ENCODE measurements around the gene GRM5. TPM values are rescaled to one million over a fixed set of nuclear protein-coding genes. Genes with fewer than 3 reads are reported as not detected.

Gene GRM5
- total RNA-seq, 1 donor from 2014 or later: 0.42 TPM

DNA sequence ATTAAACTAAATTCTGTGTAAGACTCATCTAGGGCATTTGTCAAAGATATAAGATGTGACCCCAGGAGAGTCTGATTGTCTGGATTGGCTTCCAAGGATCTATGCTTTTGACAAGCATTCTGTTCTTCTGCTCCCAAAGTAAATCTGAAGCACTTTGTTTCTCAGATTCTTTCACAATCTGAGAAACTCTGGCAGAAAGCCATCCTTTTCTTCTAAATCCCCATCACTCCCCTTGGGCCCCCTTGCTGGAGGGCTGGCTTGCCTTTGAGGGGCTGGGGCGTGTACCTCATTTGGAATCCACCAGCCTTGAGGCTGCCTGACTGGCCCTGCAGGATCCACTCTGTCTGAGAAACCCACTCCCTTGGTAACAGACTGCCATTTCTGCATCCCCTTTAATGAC, 554.8 kb downstream of the GRM5 start:
- H3K9me3 Mint-ChIP-seq: peaks cover 3% of the 10 kb centered on the region
- H3K27me3 Mint-ChIP-seq (ENCODE audit: low read depth): peaks cover 18% of the 10 kb centered on the region
- peaks cover 5% of the 10 kb centered on the region for H3K36me3 Mint-ChIP-seq
- H3K27ac Mint-ChIP-seq: peak overlapping the region; percentile 4
- no peak for DNase-seq (ENCODE audit: low spot score in 2 of 2, unreplicated experiment in 2 of 2)
- H3K4me3 Mint-ChIP-seq: no peak overlapping the region
- TF ChIP-seq, protein P1, sequence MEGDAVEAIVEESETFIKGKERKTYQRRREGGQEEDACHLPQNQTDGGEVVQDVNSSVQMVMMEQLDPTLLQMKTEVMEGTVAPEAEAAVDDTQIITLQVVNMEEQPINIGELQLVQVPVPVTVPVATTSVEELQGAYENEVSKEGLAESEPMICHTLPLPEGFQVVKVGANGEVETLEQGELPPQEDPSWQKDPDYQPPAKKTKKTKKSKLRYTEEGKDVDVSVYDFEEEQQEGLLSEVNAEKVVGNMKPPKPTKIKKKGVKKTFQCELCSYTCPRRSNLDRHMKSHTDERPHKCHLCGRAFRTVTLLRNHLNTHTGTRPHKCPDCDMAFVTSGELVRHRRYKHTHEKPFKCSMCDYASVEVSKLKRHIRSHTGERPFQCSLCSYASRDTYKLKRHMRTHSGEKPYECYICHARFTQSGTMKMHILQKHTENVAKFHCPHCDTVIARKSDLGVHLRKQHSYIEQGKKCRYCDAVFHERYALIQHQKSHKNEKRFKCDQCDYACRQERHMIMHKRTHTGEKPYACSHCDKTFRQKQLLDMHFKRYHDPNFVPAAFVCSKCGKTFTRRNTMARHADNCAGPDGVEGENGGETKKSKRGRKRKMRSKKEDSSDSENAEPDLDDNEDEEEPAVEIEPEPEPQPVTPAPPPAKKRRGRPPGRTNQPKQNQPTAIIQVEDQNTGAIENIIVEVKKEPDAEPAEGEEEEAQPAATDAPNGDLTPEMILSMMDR (IDR thresholded peaks at IDR 0.05; ENCODE audit: unreplicated experiment): no peak
- H3K4me1 Mint-ChIP-seq: peaks cover 34% of the 10 kb centered on the region

DNA sequence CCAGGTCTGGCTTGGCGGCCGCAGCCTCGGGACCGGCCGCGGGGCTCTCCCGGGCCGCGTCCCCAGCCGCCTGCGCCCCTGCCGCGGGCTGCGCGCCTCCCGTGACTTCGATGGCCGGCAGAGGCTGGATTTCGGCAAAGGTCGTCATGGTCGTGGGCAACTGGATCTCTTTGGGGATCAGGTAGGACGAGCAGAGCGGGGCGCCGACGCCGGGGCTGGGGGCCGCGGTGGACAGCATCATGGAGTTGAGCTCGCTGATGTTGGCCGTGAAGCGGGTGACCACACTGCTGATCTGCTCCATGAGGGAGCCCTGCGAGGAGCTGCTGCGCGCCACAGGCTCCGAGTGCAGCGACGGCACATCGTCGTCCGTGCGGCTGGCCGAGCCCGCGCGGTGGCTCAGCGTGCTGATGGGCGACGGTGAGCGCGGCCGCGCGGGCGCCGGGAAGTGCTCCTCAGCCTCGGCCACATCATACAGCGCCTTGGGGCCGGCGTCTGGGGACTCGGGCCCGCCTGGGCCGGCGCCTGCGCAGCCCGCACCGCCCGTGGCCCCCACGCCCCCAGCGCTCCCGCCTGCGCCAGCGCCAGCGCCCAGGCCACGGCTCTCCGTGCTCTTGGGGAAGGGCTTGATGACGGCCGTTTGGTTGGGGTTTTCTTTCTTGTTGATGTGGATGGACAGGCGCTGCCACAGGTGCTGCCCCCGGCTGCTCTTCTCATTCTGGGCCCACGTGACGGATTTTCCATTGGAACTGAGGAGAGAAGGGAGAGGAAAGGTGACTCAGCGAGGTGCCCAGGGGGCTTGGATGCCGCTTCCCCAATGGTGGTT, 556.8 kb downstream of the GRM5 start:
- H3K27me3 Mint-ChIP-seq (ENCODE audit: low read depth): peaks cover 18% of the 10 kb centered on the region
- peak overlapping the region; percentile 55 for H3K4me3 Mint-ChIP-seq
- H3K27ac Mint-ChIP-seq: peak overlapping the region; percentile 44
- H3K4me1 Mint-ChIP-seq: peaks cover 40% of the 10 kb centered on the region
- H3K9me3 Mint-ChIP-seq: peaks cover 3% of the 10 kb centered on the region
- peaks cover 5% of the 10 kb centered on the region for H3K36me3 Mint-ChIP-seq
- TF ChIP-seq, protein P1 (IDR thresholded peaks at IDR 0.05; ENCODE audit: unreplicated experiment): no peak
- DNase-seq (ENCODE audit: low spot score in 2 of 2, unreplicated experiment in 2 of 2): peak in 1 of 2 experiments; percentile 47

DNA sequence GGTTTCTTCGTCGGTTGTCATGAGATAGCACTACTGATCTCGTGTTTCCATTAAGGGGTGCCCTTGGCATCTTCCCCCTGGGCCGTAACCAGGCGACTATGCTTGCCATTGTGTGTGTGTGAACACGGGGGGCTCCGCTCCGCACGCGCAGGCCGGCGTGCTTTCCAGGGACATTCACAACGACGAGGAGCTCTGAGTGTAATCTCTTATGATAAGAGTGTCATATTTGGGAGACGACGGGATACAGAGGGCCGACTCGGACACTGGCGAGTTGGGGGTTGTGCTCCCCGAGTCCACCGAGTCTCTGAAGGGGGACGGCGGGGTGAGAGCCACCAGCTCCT, 557.4 kb downstream of the GRM5 start:
- H3K4me1 Mint-ChIP-seq: peaks cover 42% of the 10 kb centered on the region
- H3K27me3 Mint-ChIP-seq (ENCODE audit: low read depth): peaks cover 18% of the 10 kb centered on the region
- peaks cover 3% of the 10 kb centered on the region for H3K9me3 Mint-ChIP-seq
- peaks cover 5% of the 10 kb centered on the region for H3K36me3 Mint-ChIP-seq
- no peak overlapping the region for H3K27ac Mint-ChIP-seq
- TF ChIP-seq, protein P1 (IDR thresholded peaks at IDR 0.05; ENCODE audit: unreplicated experiment): no peak
- peak overlapping the region; percentile 67 for H3K4me3 Mint-ChIP-seq
- no peak for DNase-seq (ENCODE audit: low spot score in 2 of 2, unreplicated experiment in 2 of 2)

DNA sequence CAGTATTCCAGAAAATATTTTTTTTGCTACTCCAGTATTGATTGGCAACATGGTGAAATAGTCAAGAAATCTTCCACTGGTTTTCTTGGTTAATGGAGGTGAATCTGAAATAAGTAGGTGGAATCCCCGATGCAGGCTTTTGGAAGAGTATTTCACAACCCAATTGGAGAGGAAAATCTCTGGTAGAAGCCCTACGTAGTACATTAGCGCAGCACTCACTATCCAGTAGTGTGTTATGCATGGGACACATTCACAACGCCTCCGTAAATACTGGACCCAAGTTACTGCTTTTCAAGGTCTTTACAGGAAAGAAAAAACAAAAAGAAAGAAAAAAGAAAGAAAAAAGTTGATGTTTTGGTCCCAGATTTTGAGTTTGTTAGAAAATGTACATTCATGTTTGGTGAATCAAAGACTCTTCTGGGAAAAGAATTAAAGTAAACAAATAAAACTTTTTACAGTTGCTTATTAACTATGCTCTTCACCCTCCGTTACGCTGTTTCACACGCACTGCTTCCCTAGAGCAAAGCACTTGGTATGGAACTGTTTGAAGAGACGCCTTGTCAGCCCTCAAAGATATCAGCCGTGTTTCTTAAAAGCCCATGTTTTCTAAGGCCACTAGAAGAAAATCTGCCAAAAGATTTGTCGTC, 557.9 kb downstream of the GRM5 start:
- peak overlapping the region; percentile 67 for H3K4me3 Mint-ChIP-seq
- peaks cover 3% of the 10 kb centered on the region for H3K9me3 Mint-ChIP-seq
- H3K27me3 Mint-ChIP-seq (ENCODE audit: low read depth): peaks cover 18% of the 10 kb centered on the region
- DNase-seq (ENCODE audit: low spot score in 2 of 2, unreplicated experiment in 2 of 2): no peak
- peaks cover 47% of the 10 kb centered on the region for H3K4me1 Mint-ChIP-seq
- TF ChIP-seq, protein P1 (IDR thresholded peaks at IDR 0.05; ENCODE audit: unreplicated experiment): no peak
- peaks cover 5% of the 10 kb centered on the region for H3K36me3 Mint-ChIP-seq
- H3K27ac Mint-ChIP-seq: no peak overlapping the region

DNA sequence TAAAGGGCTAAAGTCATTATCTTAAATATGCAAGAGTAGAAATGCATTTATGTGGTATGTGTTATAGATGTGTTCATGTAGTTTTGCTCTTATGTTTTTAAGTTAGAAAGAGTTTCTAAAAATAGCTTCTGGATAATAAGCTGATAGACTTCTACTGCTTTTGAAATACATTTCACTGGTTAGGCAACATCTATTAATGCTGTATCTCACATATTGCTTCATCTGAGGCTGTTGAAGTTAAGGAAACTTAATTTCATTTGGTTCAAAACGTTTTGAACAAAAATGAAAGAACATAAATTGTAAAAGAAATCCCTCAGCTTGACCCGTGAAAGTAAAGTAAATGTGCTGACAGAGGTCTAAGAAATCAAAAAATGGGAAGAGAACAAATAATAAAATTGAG, 564.2 kb downstream of the GRM5 start:
- DNase-seq (ENCODE audit: low spot score in 2 of 2, unreplicated experiment in 2 of 2): no peak
- Mint-ChIP-seq H3K27ac (no peak overlapping the region), H3K36me3 (no peaks in the 10 kb centered on the region), H3K27me3 (ENCODE audit: low read depth) (no peaks in the 10 kb centered on the region), H3K4me3 (no peak overlapping the region), H3K4me1 (peaks cover 19% of the 10 kb centered on the region), H3K9me3 (no peaks in the 10 kb centered on the region)
- TF ChIP-seq, protein P1 (IDR thresholded peaks at IDR 0.05; ENCODE audit: unreplicated experiment): no peak

Measured in mesothelial cell of epicardium (in vitro differentiated cells).